Prostate gland (tissue), 2 donors: Measurements from ENCODE around the gene KCNK16. TPM values are rescaled to one million over a fixed set of nuclear protein-coding genes. Genes with fewer than 3 reads are reported as not detected.

Experiments used
- DNase-seq: peaks from one replicate; pipeline ENCODE4 v3.0.0-alpha.2; 2019; ENCODE audit warnings: low spot score
- H3K27ac ChIP-seq, 2 donors: fragments of 200-600 bp; sonication (generic); 2 replicates each; pipeline ENCODE4 v1.5.1; 2017 to 2019
- H3K27me3 ChIP-seq: fragments of 200-600 bp; sonication (generic); replicated peaks from 2 replicates; pipeline ENCODE4 v1.5.1; 2019; ENCODE audit not compliant: insufficient read depth
- H3K36me3 ChIP-seq, 2 donors: fragments of 200-600 bp; sonication (generic); 1 replicate in 1 of 2; 2 replicates in 1 of 2; pipeline versions ENCODE4 v1.5.1 to v1.8.1; 2017 to 2019
- H3K4me1 ChIP-seq: fragments of 200-600 bp; sonication (generic); replicated peaks from 2 replicates; pipeline ENCODE4 v1.5.1; 2019
- H3K4me3 ChIP-seq, 2 donors: fragments of 200-600 bp; sonication (generic); 2 replicates each; pipeline ENCODE4 v1.5.1; 2017 to 2019
- H3K9me3 ChIP-seq: fragments of 200-600 bp; sonication (generic); 2 replicates; pipeline ENCODE4 v1.5.1; 2017
- POLR2A ChIP-seq: fragments of 450-650 bp; IDR thresholded peaks from one replicate; pipeline ENCODE4 v1.6.1; 2016; ENCODE audit warnings: antibody characterized with exemption, mild to moderate bottlenecking
- POLR2AphosphoS5 ChIP-seq: sonication (generic); formaldehyde crosslinking; IDR thresholded peaks from one replicate; pipeline ENCODE4 v1.6.1; 2017; ENCODE audit warnings: antibody characterized with exemption
- WGBS: methylation state at CpG from one replicate; pipeline ENCODE4 v1.1.5; 2018; 5-methylcytosine and 5-hydroxymethylcytosine counted together
- intact Hi-C: fragments of 100-400 bp; cut with DNase I; formaldehyde crosslinking; loops from one replicate; pipeline ENCODE4 v1.14.2; 2022
- total RNA-seq, 2 donors: library from RNA; depleted of rRNA; stranded (reverse); fragments of >200 nt; gene quantifications; one replicate each; pipeline ENCODE4 v1.1.0, GENCODE V29; 2016
- TF ChIP-seq, protein P1 (sequence below), 4 experiments: fragments of 200-600 bp in 2 of 4; fragments of 450-650 bp in 2 of 4; sonication (generic) in 2 of 4; IDR thresholded peaks; 1 replicate in 3 of 4; 2 replicates in 1 of 4; pipeline ENCODE4 v1.5.1; 2016 to 2019; ENCODE audit warnings: antibody characterized with exemption in 4 of 4, mild to moderate bottlenecking in 2 of 4, moderate library complexity in 2 of 4

The KCNK16 gene
- total RNA-seq, 2 donors from 2014 or later, result not detected

DNA sequence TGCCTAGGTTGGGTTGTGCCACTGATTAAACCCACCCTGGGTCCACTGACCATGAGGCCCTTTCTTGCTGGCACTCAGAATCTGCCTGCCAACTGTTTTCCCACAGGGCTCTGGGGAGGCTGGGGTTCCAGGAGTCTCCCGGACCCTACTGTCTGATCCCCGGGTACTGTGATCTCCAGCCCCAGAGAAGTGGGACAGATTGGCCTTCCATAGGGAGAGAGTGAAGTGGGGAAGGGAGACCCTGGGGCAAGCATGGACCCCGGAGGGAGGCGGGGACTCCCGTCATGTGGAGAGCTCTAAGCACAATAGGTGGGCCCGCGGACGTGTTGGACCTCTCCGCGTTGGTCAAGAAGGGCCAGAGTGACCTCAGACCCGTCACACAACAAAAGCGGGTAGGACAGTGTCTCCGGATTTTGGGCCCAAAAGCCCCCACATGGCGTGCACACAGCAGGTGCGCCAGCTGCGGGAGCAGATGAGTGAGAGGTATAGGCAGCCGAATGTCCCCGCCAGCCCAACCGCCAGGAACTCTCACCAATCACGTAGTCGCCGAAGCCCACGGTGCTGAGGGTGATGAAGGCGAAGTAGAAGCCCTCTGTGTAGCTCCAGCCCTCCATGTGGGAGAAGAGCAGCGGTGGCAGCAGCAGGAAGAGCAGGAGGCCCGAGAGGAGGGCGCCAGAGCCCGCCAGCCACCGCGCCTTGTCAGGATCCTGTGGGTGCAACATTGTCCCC, 18.9 kb downstream of the KCNK16 start:
- Histone ChIP-seq H3K36me3 (no peaks in the 10 kb centered on the region), H3K9me3 (no peaks in the 10 kb centered on the region), H3K27me3 (no peaks in the 10 kb centered on the region), H3K27ac (no peak overlapping the region), H3K4me3 (no peak overlapping the region), H3K4me1 (no peaks in the 10 kb centered on the region)
- TF ChIP-seq, protein P1, sequence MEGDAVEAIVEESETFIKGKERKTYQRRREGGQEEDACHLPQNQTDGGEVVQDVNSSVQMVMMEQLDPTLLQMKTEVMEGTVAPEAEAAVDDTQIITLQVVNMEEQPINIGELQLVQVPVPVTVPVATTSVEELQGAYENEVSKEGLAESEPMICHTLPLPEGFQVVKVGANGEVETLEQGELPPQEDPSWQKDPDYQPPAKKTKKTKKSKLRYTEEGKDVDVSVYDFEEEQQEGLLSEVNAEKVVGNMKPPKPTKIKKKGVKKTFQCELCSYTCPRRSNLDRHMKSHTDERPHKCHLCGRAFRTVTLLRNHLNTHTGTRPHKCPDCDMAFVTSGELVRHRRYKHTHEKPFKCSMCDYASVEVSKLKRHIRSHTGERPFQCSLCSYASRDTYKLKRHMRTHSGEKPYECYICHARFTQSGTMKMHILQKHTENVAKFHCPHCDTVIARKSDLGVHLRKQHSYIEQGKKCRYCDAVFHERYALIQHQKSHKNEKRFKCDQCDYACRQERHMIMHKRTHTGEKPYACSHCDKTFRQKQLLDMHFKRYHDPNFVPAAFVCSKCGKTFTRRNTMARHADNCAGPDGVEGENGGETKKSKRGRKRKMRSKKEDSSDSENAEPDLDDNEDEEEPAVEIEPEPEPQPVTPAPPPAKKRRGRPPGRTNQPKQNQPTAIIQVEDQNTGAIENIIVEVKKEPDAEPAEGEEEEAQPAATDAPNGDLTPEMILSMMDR (IDR thresholded peaks at IDR 0.05), result no peak
- no peak for TF ChIP-seq POLR2A
- no peak for TF ChIP-seq POLR2AphosphoS5
- intact Hi-C loops, result loop anchor here (1.0 to 10.0 kb wide), 4 partner anchors 137 to 431 kb away; no protein-coding TSS in a partner anchor
- DNase-seq, result no peak
- 91% methylated on average over 25 of the region's 30 CpGs for WGBS

DNA sequence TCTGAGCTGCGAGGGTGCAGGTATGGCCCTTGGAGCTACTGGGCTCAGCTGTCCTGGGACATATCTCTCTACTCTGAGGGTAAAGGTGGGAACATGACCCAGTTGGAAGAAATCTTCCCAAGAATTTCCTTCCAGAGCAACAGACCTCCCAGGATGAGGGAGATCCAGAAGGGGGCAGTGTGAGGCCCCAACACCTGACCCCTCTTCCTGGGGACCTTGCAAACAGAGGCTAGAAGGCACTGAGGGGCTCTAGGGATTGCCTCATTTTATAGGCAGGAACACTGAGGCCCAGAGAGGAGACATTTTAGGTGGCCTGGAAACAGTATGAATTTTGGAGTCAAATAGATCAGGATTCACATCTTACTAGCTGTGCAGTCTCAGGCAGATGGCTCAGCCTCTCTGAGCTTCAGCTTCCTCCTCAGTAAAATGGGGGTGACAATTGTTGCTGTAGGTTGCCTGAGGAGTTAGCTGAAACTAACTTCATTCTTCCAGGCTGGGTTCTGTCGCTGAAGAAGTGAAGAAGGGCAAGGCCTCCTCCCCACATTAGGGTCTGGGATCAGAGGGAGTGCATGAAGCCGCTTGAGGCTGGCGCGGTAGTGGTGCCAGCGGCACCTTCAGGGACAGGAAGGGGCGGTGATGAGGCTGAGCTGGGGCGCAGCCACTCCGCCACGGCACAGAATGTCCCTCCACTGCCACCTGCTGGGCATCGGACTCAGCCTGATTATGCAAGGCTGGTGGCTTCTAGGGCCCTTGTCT, 19.7 kb downstream of the KCNK16 start:
- 8% methylated on average over 11 of the region's 11 CpGs for WGBS
- Histone ChIP-seq H3K4me1 (no peaks in the 10 kb centered on the region), H3K9me3 (no peaks in the 10 kb centered on the region), H3K36me3 (no peaks in the 10 kb centered on the region), H3K27me3 (no peaks in the 10 kb centered on the region), H3K4me3 (no peak overlapping the region), H3K27ac (no peak overlapping the region)
- DNase-seq, result peak; percentile 80
- intact Hi-C loops, result loop anchor here (1.0 to 10.0 kb wide), 4 partner anchors 137 to 431 kb away; no protein-coding TSS in a partner anchor
- no peak for TF ChIP-seq POLR2AphosphoS5
- TF ChIP-seq, protein P1 (IDR thresholded peaks at IDR 0.05), result peak; percentile 77 to 95 (median 92)

DNA sequence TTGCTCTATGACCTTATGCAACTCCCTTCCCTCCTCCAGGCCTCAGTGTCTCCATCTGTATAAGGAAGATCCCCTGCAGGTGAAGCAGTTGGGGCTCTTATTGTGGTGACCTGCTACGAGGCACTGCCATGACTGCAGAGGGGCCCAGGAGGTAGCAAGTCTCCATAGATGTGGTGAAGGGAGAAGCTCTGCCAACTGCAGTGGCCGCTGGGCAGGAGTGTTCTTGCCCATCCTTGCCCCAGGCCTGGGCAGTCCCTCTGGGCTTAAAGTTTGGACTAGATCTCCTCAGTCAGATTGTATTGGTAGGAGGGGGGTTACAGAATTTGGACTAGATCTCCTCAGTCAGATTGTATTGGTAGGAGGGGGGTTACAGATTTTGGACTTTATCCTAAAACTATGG, 20.5 kb downstream of the KCNK16 start:
- WGBS, result 100% methylated on average over 2 of the region's 2 CpGs
- intact Hi-C loops, result loop anchor here (5.0 to 10.0 kb wide), 3 partner anchors 217 to 430 kb away; no protein-coding TSS in a partner anchor

DNA sequence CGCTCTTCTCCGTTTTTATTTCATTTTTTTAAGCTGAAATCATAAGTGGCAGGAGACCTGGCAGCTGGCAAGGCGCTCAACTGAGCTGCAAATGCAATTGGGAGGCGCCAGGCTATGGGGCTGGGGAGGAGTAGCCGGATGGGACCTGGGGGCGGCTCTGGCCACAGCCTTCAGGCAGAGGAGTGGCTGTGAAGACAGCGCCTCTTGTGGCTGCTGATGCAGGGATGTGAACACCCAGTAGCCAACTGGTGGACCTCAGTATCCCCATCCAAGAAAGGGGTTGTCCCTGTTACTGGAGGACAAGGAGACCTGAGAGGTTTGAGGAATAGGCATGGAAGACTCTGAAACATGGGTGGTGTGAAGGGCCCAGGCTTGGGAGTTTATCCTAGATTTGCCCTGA, 20.9 kb downstream of the KCNK16 start:
- no peaks in the 10 kb centered on the region for H3K27me3 ChIP-seq

More for the DNA sequence above, 20.5 kb downstream of the KCNK16 start:
- no peaks in the 10 kb centered on the region for H3K27me3 ChIP-seq
- H3K4me3 ChIP-seq, result no peak overlapping the region
- no peak overlapping the region for H3K27ac ChIP-seq
- no peak for DNase-seq
- H3K36me3 ChIP-seq, result no peaks in the 10 kb centered on the region
- no peaks in the 10 kb centered on the region for H3K4me1 ChIP-seq
- no peaks in the 10 kb centered on the region for H3K9me3 ChIP-seq
- TF ChIP-seq, protein P1 (IDR thresholded peaks at IDR 0.05), result no peak
- TF ChIP-seq POLR2A (no peak), POLR2AphosphoS5 (no peak)

More for the DNA sequence above, 20.9 kb downstream of the KCNK16 start:
- intact Hi-C loops, result loop anchor here (5.0 to 10.0 kb wide), 3 partner anchors 217 to 429 kb away; no protein-coding TSS in a partner anchor
- Histone ChIP-seq H3K4me1 (no peaks in the 10 kb centered on the region), H3K9me3 (no peaks in the 10 kb centered on the region), H3K4me3 (no peak overlapping the region), H3K36me3 (no peaks in the 10 kb centered on the region), H3K27ac (no peak overlapping the region)
- no peak for DNase-seq
- TF ChIP-seq, protein P1 (IDR thresholded peaks at IDR 0.05), result no peak
- TF ChIP-seq POLR2AphosphoS5 (no peak), POLR2A (no peak)
- WGBS, result 80% methylated on average over 7 of the region's 7 CpGs
